Osteocyte (in vitro differentiated cells): ENCODE results near the gene CENPF. TPM values are rescaled to one million over a fixed set of nuclear protein-coding genes. Genes with fewer than 3 reads are reported as not detected.

ENCODE experiments used
- DNase-seq: peaks from one replicate; pipeline ENCODE4 v3.0.0; 2021; ENCODE audit warnings: mixed read lengths; ENCODE audit not compliant: unreplicated experiment; ENCODE audit errors: extremely low spot score
- H3K27ac Mint-ChIP-seq: one replicate; pipeline ENCODE4 v1.8.0; 2021; ENCODE audit warnings: mild to moderate bottlenecking, mixed read lengths; ENCODE audit not compliant: unreplicated experiment
- H3K27me3 Mint-ChIP-seq: one replicate; pipeline ENCODE4 v1.8.0; 2021; ENCODE audit warnings: mixed read lengths; ENCODE audit not compliant: unreplicated experiment
- H3K36me3 Mint-ChIP-seq: one replicate; pipeline ENCODE4 v1.8.0; 2021; ENCODE audit warnings: mixed read lengths; ENCODE audit not compliant: unreplicated experiment
- H3K4me1 Mint-ChIP-seq: one replicate; pipeline ENCODE4 v1.8.0; 2021; ENCODE audit warnings: mixed read lengths; ENCODE audit not compliant: unreplicated experiment
- H3K4me3 Mint-ChIP-seq: one replicate; pipeline ENCODE4 v1.8.0; 2021; ENCODE audit warnings: mild to moderate bottlenecking, moderate library complexity, mixed read lengths; ENCODE audit not compliant: unreplicated experiment
- H3K9me3 Mint-ChIP-seq: one replicate; pipeline ENCODE4 v1.8.0; 2021; ENCODE audit warnings: mixed read lengths; ENCODE audit not compliant: unreplicated experiment
- CTCF ChIP-seq: fragments of 200-600 bp; sonication (generic); IDR thresholded peaks from 2 replicates; pipeline ENCODE4 v1.5.0; 2021; ENCODE audit warnings: antibody characterized with exemption, mild to moderate bottlenecking, moderate library complexity
- total RNA-seq: library from RNA; stranded (reverse); gene quantifications from 2 replicates; pipeline ENCODE4 v1.2.1, GENCODE V29; 2021

CENPF gene
- total RNA-seq, 1 donor from 2014 or later = 21.5 TPM

DNA sequence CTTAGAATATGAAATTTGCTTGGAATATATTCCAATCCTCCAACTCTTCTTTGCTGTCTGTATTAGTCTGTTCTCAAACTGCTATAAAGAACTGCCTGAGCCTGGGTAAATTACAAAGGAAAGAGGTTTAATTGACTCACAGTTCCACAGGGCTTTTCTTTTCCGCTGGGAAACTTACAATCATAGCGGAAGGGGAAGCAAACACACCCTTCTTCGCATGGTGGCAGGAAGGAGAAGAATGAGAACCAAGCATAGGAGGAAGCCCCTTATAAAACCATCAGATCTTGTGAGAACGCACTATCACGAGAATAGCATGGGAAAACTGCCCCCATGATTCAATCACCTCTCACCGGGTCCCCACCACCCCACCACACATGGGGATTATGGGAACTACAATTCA is 14.8 kb downstream of the CENPF start:
- Mint-ChIP-seq H3K4me1 (peaks cover 22% of the 10 kb centered on the region), H3K27ac (no peak overlapping the region), H3K36me3 (peaks cover 2% of the 10 kb centered on the region), H3K4me3 (no peak overlapping the region), H3K9me3 (no peaks in the 10 kb centered on the region), H3K27me3 (no peaks in the 10 kb centered on the region)
- no peak for DNase-seq
- no peak for TF ChIP-seq CTCF

DNA sequence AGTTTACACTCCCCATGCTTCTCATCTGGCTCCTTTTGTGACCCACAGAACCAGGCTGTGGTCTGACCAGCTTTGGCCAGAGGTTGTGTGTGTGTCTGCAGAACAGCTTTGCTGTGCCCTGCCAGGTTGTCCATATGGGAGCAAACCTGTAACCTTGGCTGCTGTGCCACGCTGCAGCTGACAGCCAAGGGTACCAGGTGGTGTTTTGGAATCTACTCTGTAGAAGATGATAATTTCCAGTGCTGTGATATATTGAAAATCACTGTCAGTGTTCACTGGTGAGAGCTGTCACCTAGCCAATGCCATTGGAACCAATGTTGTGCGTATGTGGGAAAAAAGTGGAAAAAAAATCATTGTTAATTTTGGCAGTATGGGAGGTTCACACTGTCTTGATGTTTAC is 18.2 kb downstream of the CENPF start:
- Mint-ChIP-seq H3K9me3 (peaks cover 3% of the 10 kb centered on the region), H3K27me3 (no peaks in the 10 kb centered on the region), H3K4me3 (no peak overlapping the region), H3K4me1 (no peaks in the 10 kb centered on the region), H3K27ac (no peak overlapping the region), H3K36me3 (peaks cover 13% of the 10 kb centered on the region)
- DNase-seq = no peak
- TF ChIP-seq CTCF = no peak

GRCh38 chr1:214623430-214623829 is 20.4 kb downstream of the CENPF start:
- Mint-ChIP-seq H3K36me3 (peaks cover 14% of the 10 kb centered on the region), H3K27ac (no peak overlapping the region), H3K4me1 (peaks cover 3% of the 10 kb centered on the region), H3K4me3 (no peak overlapping the region), H3K27me3 (no peaks in the 10 kb centered on the region), H3K9me3 (peaks cover 3% of the 10 kb centered on the region)
- TF ChIP-seq CTCF = no peak
- no peak for DNase-seq

GRCh38 chr1:214632091-214632490 is 29.1 kb downstream of the CENPF start:
- Mint-ChIP-seq H3K4me1 (peaks cover 3% of the 10 kb centered on the region), H3K27me3 (no peaks in the 10 kb centered on the region), H3K9me3 (no peaks in the 10 kb centered on the region), H3K36me3 (no peaks in the 10 kb centered on the region), H3K4me3 (no peak overlapping the region), H3K27ac (no peak overlapping the region)
- DNase-seq = no peak
- TF ChIP-seq CTCF = no peak

DNA sequence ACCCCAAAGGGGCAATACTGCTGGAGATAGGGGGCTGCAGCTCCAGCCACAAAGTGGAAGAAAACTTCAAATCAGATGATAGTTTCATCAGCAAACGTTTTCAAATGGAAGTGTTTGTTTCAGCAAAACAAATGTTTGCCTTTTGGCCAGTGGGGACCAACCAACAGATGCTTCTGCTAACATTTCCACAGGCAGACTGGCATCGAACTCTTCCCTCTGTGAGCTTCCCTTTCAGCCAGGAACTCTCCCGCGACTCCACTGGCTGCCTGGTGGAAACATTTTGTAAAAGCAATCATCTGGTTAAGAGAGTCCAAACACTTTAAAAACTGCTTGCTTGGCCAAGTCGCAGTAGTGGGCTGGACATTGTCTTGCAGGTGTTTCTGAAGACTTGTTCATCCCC is 30.7 kb downstream of the CENPF start:
- no peaks in the 10 kb centered on the region for H3K9me3 Mint-ChIP-seq
- H3K27ac Mint-ChIP-seq = no peak overlapping the region
- no peak overlapping the region for H3K4me3 Mint-ChIP-seq
- H3K27me3 Mint-ChIP-seq = no peaks in the 10 kb centered on the region
- H3K4me1 Mint-ChIP-seq = no peaks in the 10 kb centered on the region
- TF ChIP-seq CTCF = no peak
- DNase-seq = no peak
- no peaks in the 10 kb centered on the region for H3K36me3 Mint-ChIP-seq
